Measurements from ENCODE around the gene VCL. TPM values are rescaled to one million over a fixed set of nuclear protein-coding genes. Genes with fewer than 3 reads are reported as not detected.
A peak's percentile ranks its signal among the peaks of the same experiment; 100 is the strongest.

VCL gene
- total and polyA plus RNA-seq, 9 of the 15 experiments (the other 6 are each of a cell fraction or from before 2014, with no cell fraction given), result 29.8 to 186 (median 76.4) TPM

- no peak for TF ChIP-seq ZNF318 (IDR thresholded peaks at IDR 0.05; ENCODE audit: borderline replicate concordance in 1 of 2, low read depth in 1 of 2)
- TF ChIP-seq ZBTB11 (CRISPR knock-in tag; IDR thresholded peaks at IDR 0.05), result no peak
- no peak for TF ChIP-seq ZNF639 (CRISPR knock-in tag; conservative IDR thresholded peaks at IDR 0.05 in 1 of 2, IDR thresholded peaks at IDR 0.05 in 1 of 2)
- no peak for TF ChIP-seq POLR3G (IDR thresholded peaks at IDR 0.05; ENCODE audit: extremely low read depth, insufficient read length, insufficient replicate concordance)
- no peak for TF ChIP-seq ILF3 (IDR thresholded peaks at IDR 0.05; ENCODE audit: borderline replicate concordance)
- TF ChIP-seq RCOR1 (IDR thresholded peaks at IDR 0.05; ENCODE audit: borderline replicate concordance in 1 of 2, low read depth in 2 of 2, low read length in 2 of 2), result peak in 1 of 2 experiments; percentile 31; a peak in 1 of 4 replicates
- TF ChIP-seq NFE2L1 (tag; IDR thresholded peaks at IDR 0.05; ENCODE audit: borderline replicate concordance, low read depth), result no peak
- no peak for TF ChIP-seq RBM14 (IDR thresholded peaks at IDR 0.05; ENCODE audit: borderline replicate concordance, insufficient read depth, low read depth, low read length)
- no peak for TF ChIP-seq SRSF1 (IDR thresholded peaks at IDR 0.05; ENCODE audit: low read depth, low read length)
- TF ChIP-seq SETDB1 (IDR thresholded peaks at IDR 0.05; ENCODE audit: low read length), result no peak
- TF ChIP-seq C11orf30 (IDR thresholded peaks at IDR 0.05; ENCODE audit: low read depth), result peak; percentile 85
Measured at GRCh38 chr10:74011770-74012169, 13.9 kb downstream of the VCL start (continued).

Measured in K562 (cell line).